ENCODE measurements around the gene PICALM. TPM values are rescaled to one million over a fixed set of nuclear protein-coding genes. Genes with fewer than 3 reads are reported as not detected.

PICALM gene
- total and polyA plus RNA-seq, 3 donors from 2014 or later = 156 to 237 (median 217) TPM

DNA sequence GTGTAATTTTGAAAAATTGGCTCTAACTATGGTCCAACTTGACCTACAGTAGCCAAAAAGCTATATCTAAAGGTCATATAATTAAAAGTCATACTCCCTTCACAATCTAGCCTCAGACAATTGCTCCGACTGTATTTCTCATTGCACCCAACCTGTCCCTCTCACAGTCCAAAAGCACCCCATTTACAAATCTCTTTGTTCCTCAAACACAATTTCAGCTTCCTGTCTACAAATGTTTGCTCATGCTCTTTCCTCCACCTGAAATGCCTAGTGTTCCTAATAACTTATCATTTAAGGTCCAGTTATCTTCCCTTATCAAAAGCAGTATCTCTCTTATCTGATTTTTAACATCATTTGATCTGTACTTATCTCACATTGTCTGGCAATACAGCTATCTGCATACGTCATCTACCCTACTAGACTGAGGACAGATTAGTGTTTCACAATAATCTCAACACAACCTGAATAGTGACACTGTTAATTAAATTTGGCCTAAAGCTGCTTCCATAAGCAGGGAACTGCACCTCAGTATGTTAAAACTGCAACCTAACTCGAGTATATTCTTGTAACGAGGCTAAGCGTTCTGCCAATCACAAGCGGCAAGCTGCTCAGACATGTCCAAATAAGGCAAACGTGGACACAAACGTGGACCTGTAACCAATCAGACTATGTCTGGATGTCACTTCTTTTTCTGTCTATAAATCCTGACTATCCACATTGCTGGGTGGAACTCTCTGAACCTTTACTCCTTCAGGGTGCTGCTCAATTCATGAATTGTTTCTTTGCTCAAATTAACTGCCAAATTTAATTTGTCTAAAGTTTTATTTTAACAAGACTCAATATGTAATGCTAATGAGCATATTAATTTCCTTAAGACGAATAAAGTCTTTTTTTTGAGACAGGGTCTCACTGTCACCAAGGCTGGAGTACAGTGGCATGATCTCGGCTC, 15.9 kb downstream of the PICALM start:
- WGBS, 2 donors = 83% methylated on average over 10 of the region's 10 CpGs
- Histone ChIP-seq H3K36me3 (ENCODE audit: low read depth, missing control alignments) (no peaks in the 10 kb centered on the region), H3K4me3 (no peak overlapping the region), H3K9me3 (no peaks in the 10 kb centered on the region), H3K27me3 (no peaks in the 10 kb centered on the region), H3K27ac (no peak overlapping the region), H3K4me1 (peaks cover 7% of the 10 kb centered on the region)
- intact Hi-C loops (cut with DNase I; ENCODE audit: low total_unique reads) = no loop called here
- TF ChIP-seq POLR2A (IDR thresholded peaks at IDR 0.05) (no peak), CTCF (IDR thresholded peaks at IDR 0.05) (no peak)
- DNase-seq = no peak

DNA sequence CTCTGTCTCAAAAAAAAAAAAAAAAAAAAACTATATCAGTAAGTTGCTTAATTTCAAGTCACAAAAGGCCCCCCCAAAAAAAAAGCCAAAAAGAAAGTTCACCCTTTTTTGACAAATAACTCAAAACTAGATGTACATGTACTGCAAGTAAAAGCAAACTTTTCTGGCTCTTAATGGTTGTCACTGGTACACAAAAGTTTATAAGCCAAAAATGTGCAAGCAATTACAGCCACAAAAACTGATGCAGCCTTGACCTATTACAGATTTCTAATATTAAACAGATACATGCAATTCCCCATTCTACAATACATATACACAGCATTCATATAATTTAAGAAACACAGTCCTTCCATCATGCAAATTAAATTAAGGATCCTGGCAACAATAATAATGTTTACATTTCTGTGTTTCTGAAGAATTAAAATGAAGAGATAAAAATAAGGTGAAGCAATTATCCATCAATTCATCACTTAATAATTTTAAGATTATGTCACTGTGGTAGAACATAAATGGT, 18.6 kb downstream of the PICALM start:
- DNase-seq = no peak
- intact Hi-C loops (cut with DNase I; ENCODE audit: low total_unique reads) = no loop called here
- Histone ChIP-seq H3K4me3 (no peak overlapping the region), H3K27ac (no peak overlapping the region), H3K9me3 (no peaks in the 10 kb centered on the region), H3K4me1 (peaks cover 7% of the 10 kb centered on the region), H3K27me3 (no peaks in the 10 kb centered on the region), H3K36me3 (ENCODE audit: low read depth, missing control alignments) (no peaks in the 10 kb centered on the region)
- TF ChIP-seq POLR2A (IDR thresholded peaks at IDR 0.05) (no peak), CTCF (IDR thresholded peaks at IDR 0.05) (no peak)

DNA sequence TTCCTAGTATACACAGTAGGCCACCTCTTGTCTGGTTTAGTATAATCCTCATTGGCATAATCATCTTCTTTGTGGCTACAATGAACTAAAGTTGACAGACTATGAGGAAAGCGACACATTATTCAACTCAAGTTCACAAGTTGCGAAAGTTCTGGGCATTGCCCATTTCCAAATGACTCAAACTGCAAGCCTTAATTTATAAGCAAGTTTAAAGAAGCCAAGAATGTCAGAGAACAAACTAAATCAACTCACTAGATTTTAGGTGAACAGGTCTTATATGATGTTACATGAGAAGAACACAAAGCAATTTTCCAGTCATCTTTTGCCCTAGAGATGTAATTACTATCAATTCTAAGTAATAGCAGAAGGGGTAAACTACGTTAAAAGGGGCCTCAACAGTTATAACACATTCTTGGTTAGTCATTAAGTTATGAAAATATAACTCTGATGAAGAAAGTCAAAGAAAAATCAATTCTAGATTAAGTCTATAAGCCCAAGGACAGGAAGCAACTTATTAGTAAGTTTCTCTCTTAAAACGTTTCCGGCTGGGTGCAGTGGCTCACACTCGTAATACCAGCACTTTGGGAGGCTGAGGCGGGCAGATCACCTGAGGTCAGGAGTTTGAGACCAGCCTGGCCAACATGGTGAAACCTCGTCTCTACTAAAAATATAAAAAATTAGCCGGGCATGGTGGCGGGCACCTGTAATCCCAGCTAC, 21.5 kb downstream of the PICALM start:
- no peak overlapping the region for H3K27ac ChIP-seq
- no peaks in the 10 kb centered on the region for H3K9me3 ChIP-seq
- WGBS, 2 donors = 84 to 88% methylated on average over 10 of the region's 10 CpGs
- TF ChIP-seq POLR2A (IDR thresholded peaks at IDR 0.05) = no peak
- no peak for TF ChIP-seq CTCF (IDR thresholded peaks at IDR 0.05)
- H3K36me3 ChIP-seq (ENCODE audit: low read depth, missing control alignments) = no peaks in the 10 kb centered on the region
- H3K27me3 ChIP-seq = no peaks in the 10 kb centered on the region
- H3K4me3 ChIP-seq = no peak overlapping the region
- intact Hi-C loops (cut with DNase I; ENCODE audit: low total_unique reads) = loop anchor here (10.0 kb wide), 1 partner anchor 147 kb away; no protein-coding TSS in a partner anchor
- DNase-seq = no peak
- peaks cover 2% of the 10 kb centered on the region for H3K4me1 ChIP-seq

GRCh38 chr11:86046116-86046515, 22.8 kb downstream of the PICALM start:
- Histone ChIP-seq H3K4me3 (no peak overlapping the region), H3K27me3 (no peaks in the 10 kb centered on the region), H3K4me1 (peaks cover 10% of the 10 kb centered on the region), H3K9me3 (no peaks in the 10 kb centered on the region), H3K27ac (no peak overlapping the region), H3K36me3 (ENCODE audit: low read depth, missing control alignments) (no peaks in the 10 kb centered on the region)
- TF ChIP-seq POLR2A (IDR thresholded peaks at IDR 0.05) (no peak), CTCF (IDR thresholded peaks at IDR 0.05) (no peak)
- no peak for DNase-seq
- 84 to 93% methylated on average over 1 of the region's 1 CpG for WGBS, 2 donors
- intact Hi-C loops (cut with DNase I; ENCODE audit: low total_unique reads) = loop anchor here (10.0 kb wide), 1 partner anchor 149 kb away; no protein-coding TSS in a partner anchor

Measured in testis (tissue), 3 donors.